ENCODE data around the gene ACSM2B. TPM values are rescaled to one million over a fixed set of nuclear protein-coding genes. Genes with fewer than 3 reads are reported as not detected.
A peak's percentile ranks its signal among the peaks of the same experiment; 100 is the strongest.

Gene ACSM2B
- total and polyA plus RNA-seq, 12 donors = 0.07 to 1.0 (median 0.28) TPM; not detected in 5

DNA sequence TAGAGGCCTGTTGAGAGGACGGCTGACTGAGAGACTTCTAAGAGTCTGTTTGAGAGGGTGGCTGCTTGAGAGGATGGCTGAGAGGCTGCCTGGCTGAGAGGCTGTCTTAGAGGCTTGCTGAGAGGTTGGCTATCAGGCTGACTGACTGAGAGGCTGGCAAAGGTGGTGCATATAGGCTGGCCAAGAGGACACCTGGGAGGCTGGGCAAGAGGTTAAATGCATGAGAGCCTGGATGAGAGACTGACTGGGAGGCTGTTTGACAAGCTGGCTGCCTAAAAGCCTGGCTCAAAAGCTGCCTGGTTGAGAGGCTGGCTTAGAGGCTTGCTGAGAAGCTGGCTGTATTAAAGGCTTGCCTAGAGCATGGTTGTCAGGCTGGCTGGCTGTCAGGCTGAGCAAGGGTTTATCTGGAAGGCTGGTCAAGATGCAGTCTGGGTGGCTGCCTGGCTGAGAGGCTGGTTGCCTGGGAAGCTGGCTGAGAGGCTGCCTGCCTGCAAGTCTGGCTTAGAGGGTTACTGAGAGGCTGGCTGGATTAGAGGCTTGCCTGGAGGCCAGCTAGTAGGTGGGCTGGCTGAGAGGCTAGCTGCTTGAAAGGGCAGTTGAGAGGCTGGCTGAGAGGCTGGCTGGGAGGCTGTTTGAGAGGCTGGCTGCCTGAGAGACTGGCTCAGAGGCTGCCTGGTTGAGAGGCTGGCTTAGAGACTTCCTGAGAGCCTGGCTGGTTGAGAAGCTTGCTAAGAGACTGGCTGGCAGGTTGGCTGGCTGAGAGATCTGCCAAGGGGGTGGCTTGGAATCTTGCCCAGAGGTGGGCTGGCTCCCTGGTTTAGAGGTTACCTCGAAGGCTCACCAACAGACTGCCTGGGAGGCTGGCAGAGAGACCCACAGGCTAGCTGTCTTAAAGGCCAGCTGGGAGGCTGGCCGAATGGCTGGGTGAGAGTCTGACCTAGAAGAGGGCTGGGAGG, 38.3 kb upstream of the ACSM2B start:
- Histone ChIP-seq H3K27ac (no peak overlapping the region), H3K4me3 (no peak overlapping the region), H3K27me3 (no peaks in the 10 kb centered on the region), H3K9me3 (replicated peaks in 1 of 3) (no peaks in the 10 kb centered on the region), H3K4me1 (replicated peaks in 1 of 2) (no peaks in the 10 kb centered on the region), H3K36me3 (replicated peaks in 1 of 2) (no peaks in the 10 kb centered on the region)
- TF ChIP-seq POLR2A (IDR thresholded peaks at IDR 0.05) = no peak
- TF ChIP-seq, protein P1, sequence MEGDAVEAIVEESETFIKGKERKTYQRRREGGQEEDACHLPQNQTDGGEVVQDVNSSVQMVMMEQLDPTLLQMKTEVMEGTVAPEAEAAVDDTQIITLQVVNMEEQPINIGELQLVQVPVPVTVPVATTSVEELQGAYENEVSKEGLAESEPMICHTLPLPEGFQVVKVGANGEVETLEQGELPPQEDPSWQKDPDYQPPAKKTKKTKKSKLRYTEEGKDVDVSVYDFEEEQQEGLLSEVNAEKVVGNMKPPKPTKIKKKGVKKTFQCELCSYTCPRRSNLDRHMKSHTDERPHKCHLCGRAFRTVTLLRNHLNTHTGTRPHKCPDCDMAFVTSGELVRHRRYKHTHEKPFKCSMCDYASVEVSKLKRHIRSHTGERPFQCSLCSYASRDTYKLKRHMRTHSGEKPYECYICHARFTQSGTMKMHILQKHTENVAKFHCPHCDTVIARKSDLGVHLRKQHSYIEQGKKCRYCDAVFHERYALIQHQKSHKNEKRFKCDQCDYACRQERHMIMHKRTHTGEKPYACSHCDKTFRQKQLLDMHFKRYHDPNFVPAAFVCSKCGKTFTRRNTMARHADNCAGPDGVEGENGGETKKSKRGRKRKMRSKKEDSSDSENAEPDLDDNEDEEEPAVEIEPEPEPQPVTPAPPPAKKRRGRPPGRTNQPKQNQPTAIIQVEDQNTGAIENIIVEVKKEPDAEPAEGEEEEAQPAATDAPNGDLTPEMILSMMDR (IDR thresholded peaks at IDR 0.05) = no peak
- intact Hi-C loops (cut with DNase I) = no loop called here
- WGBS, 4 donors = 45 to 54% (median 49%) methylated on average over 3 of the region's 3 CpGs
- no peak for DNase-seq

DNA sequence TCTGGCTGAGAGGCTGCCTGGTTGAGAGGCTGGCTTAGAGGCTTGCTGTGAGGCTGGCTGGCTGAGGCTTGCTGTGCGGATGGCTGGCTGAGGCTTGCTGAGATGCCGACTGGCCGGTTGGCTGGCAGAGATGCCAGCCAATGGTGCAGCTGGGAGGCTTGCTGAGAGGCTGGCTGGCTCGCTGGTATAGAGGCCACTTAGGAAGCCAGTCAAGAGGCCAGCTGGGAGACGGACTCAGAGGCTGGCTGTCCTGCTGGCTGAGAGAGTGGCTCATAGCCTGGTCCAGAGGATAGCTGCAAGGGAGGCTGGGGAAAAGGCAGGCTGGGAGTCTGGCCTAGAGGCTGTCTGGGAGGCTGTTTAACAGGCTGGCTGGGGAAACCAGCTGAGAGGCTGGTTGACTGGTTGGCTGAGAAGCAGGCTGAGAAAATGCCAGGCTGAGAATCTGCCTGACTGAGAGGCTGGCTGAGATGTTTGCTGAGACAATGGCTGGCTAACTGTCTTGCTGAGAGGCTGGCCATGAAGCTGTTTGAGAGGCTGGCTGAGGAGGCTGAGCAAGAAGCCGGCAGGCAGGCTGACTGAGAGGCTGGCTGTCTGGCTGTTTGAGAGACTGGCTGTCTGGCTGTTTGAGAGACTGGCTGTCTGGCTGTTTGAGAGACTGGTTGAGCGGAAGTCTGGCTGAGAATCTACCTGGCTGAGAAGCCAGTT, 37.5 kb upstream of the ACSM2B start:
- no peaks in the 10 kb centered on the region for H3K9me3 ChIP-seq (replicated peaks in 1 of 3)
- DNase-seq = no peak
- TF ChIP-seq, protein P1 (IDR thresholded peaks at IDR 0.05) = no peak
- no peak for TF ChIP-seq POLR2A (IDR thresholded peaks at IDR 0.05)
- intact Hi-C loops (cut with DNase I) = no loop called here
- 70 to 87% (median 86%) methylated on average over 3 to 7 of the region's 7 CpGs for WGBS, 4 donors
- no peaks in the 10 kb centered on the region for H3K36me3 ChIP-seq (replicated peaks in 1 of 2)
- no peaks in the 10 kb centered on the region for H3K4me1 ChIP-seq (replicated peaks in 1 of 2)
- no peaks in the 10 kb centered on the region for H3K27me3 ChIP-seq
- no peak overlapping the region for H3K4me3 ChIP-seq
- H3K27ac ChIP-seq = no peak overlapping the region

DNA sequence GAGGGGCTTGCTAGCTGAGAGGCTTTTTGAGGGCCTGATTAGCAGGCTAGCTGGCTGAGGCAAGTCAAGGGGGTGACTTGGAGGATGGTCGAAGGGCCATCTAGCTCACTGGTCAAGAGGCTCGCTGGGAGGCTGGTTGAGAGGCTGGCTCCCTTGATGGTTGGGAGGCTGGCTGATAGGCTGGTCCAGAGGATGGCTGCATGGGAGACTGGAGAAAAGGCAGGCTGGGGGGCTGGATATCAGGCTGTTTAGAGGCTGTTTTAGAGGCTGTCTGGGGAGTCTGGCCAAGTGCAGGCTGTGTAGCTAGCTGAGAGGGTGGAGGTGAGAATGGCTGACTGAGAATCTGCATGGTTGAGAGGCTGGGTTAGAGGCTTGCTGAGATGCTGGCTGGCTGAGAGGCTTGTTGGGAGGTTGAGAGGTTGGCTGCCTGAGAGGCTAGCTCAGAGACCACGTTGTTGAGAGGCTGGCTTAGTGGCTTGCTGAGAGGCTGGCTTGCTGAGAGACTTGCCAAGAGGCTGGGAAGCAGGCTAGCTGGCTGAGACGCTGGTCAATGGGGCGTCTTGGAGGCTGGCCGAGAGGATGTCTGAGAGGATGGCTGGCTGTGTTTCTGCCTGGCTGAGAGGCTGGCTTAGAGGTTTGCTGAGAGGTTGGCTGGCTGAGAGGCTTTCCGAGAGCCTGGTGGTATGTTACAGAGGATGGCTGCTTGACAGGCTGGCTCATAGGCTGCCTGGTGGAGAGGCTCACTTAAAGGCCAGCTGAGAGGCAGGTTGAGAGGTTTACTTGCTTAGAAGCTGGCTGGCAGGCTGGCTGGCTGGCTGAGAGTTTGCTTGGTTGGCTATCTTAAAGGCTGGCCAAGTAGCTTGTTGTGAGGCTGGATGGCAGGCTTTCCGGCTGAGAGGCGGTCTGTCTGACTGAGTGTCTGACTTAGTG, 36.6 kb upstream of the ACSM2B start:
- Histone ChIP-seq H3K9me3 (replicated peaks in 1 of 3) (no peaks in the 10 kb centered on the region), H3K27ac (no peak overlapping the region), H3K4me3 (no peak overlapping the region), H3K27me3 (no peaks in the 10 kb centered on the region), H3K4me1 (replicated peaks in 1 of 2) (no peaks in the 10 kb centered on the region), H3K36me3 (replicated peaks in 1 of 2) (no peaks in the 10 kb centered on the region)
- intact Hi-C loops (cut with DNase I) = no loop called here
- 75 to 83% (median 79%) methylated on average over 5 to 9 of the region's 9 CpGs for WGBS, 4 donors
- TF ChIP-seq POLR2A (IDR thresholded peaks at IDR 0.05) = no peak
- TF ChIP-seq, protein P1 (IDR thresholded peaks at IDR 0.05) = no peak
- DNase-seq = peak in 1 of 7 donors; percentile 44

Measured in adrenal gland (tissue), 12 donors.